ENCODE data around the gene MT4.
A peak's percentile ranks its signal among the peaks of the same experiment; 100 is the strongest.
"Not testable (repeated sequence)": the region's sequence is repeated elsewhere in the genome, so short reads cannot be mapped to it uniquely, and the experiment has no call there.

Gene MT4

DNA sequence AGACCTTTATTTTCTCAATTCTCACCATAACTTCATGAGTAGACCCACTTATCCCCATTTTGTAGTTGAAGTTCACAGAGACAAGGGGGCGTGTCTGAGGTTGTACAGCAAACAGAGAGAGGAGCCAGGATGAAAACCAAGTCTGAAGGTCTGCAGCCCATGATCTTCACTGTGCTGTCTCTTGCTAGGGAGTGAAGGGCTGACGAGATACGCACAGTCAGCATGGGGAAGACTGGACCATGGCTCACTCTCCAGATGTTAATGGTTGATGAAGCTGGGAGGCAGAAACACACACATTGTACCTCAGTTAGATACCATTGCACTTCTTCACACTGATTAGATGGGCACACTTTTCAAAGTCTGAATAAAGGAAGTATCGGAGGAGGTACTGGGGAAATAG is 5.8 kb upstream of the MT4 start:
- DNase-seq (ENCODE audit: low spot score), result no peak

DNA sequence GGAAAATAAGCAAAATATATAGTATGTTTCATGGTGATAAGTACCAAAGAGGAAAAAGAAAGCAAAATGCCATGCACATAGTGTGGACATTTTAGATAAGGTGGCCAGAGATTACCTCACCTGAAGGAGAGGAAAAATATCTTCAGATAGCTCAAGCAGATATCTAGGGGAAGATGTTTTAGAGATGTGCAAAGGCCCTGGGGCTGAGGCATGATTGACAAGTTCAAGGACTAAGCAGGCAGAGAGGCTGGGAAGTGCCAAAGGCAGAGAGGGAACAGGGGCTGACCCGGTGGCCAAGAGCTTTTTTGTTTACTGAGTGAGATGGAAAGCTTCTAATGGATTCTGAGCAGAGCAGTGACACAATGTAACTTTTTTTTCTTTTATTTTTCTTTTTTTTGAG is 4.4 kb upstream of the MT4 start:
- no peak for DNase-seq (ENCODE audit: low spot score)

DNA sequence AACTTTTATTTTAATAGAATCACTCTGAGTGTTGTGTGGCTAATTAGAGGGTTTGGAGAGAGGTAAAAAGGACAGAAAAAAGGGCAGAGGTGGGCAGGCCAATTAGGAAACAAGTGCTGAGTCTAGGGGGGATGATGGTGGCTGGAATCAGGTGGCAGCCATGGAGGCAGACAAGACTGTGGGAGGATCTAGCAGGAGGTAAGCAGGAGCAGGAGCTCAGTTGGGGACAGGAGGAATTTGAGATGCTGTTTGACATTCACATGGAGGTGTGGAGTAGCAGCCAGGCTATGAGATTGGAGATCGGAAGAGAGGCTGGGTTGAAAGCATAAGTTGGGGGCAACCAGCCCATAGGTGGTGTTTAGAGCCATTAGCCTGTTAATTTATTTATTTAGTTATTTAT is 3.7 kb upstream of the MT4 start:
- DNase-seq (ENCODE audit: low spot score), result no peak

DNA sequence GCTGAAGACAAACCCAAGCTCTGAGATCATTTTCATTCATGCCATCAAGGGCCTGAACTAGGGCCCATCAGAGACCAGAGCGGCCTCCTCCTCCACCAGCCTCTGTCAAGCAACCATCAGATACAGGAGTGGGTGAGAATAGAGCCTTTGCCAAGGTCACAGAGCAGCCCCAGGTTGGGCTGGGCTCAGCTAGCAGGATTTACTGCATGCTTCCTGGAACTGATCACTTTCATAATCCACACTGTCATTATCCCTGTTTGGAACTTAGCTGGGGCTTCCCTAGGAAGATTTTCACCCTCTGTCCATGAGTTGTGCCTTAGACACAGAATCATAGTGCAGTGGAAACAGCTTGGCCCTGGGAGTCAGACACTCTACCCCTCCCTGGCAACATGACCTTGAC is 5.1 kb downstream of the MT4 start:
- no peak for DNase-seq (ENCODE audit: low spot score)

DNA sequence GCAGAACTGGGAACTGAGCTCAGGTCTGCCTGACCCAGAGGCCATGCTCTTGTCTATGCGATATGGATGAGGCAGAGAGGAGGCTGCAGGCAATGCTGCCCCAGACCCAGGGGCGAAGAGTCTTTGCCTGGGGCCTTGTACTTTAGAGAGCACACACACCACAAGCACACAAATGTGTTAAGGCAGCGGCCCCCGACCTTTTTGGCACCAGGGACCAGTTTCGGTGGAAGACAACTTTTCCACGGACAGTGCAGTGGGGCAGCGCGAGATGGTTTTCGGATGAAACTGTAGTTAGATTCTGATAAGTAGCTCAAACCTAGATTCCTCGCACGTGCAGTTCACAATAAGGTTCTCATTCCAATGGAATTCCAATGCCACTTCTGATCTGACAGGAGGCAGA is 6.7 kb downstream of the MT4 start:
- no peak for DNase-seq (ENCODE audit: low spot score)

DNA sequence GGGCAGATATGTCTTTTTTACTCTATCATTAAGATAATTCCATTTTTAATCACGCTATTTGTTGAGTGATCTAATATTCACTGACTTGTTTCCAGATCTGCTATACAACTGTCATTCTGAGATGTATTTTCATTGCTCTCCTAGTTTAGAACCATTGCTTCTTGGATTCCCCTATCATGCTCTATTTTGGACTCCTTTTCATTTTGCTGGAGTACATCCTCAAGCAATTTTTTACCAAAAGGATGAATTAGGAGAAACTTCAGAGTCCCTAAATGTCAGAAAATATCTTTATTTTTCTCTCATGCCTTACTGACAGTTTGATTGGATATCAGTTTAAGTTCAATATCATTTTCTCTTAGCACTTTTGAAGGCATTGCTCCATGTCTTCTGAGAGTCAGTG is 9.8 kb downstream of the MT4 start:
- no peak for DNase-seq (ENCODE audit: low spot score)

DNA sequence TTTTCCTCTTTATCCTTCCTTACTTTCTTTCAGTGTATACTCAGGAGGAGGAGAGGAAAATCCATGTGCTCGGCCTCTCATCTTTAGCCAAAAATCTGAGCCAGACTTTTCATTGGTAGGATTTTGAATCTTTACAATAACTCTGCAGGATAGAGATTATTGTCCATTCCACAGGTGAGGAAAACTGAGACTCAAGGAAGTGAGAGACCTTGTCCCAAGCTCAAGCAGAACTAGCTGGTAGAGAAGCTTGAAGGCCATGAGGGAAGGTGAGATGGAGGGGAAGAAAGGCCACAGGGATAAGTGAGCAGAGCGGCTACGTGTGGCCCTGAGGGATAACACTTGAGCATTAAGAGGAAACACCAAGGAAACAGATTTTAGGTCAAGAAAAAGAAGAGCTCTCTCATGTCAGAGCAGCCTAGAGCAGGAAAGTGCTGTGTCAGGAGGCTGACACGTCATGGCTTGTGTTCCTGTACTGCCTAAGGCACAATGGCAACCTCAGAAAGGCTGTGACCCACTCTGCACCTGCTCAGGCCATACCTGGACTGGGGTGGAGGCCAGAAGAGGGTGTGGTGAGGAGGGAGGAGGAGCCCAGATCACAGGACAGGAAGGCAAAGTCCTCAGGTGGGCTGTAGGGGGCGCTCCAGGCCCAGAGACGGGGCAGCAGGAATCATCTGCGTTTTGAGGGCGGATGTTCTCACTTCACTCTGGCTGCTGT is 11.9 kb downstream of the MT4 start:
- peak; percentile 54 for DNase-seq (ENCODE audit: low spot score)

DNA sequence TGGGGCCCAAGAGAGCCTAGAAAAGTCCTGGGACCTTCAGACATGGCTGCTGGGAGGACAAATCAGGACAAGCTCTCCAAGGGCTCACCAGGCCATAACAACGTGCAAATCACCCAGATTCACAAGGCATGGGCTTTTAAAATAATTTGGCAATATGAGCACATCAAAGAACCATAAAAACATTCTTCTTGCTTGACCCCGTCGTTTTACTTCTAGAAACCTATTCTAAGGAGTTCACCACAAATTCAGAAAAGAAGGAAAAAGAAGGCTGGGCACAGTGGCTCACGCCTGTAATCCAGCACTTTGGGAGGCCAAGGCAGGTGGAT is 12.4 kb downstream of the MT4 start:
- no peak for DNase-seq (ENCODE audit: low spot score)

DNA sequence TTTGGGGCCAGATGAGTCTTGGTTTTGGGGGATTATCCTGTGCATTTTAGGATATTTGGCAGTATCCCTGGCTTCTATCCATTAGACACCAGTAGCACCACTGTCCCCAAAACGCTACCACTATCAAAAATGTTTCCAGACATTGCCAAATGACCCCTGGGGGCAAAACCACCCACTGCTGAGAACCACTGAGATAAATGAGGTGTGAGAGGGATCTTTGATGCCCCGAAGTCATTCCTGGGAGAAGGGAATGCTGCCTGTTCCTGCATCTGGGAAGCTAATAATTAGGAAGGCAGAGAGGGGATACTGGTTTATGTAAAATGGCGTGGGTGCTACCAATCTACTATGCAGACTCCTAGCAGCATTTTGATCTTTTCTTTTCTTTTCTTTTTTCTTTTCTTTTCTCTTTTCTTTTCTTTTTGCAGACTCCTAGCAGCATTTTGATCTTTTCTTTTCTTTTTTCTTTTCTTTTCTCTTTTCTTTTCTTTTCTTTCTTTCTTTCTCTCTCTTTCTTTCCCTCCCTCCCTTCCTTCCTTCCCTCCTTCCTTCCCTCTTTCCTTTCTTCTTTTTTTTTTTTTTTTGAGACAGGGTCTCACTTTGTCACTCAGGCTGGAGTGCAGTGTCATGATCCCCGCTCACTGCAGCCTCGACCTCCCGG is 15.6 kb downstream of the MT4 start:
- no peak for DNase-seq (ENCODE audit: low spot score)

DNA sequence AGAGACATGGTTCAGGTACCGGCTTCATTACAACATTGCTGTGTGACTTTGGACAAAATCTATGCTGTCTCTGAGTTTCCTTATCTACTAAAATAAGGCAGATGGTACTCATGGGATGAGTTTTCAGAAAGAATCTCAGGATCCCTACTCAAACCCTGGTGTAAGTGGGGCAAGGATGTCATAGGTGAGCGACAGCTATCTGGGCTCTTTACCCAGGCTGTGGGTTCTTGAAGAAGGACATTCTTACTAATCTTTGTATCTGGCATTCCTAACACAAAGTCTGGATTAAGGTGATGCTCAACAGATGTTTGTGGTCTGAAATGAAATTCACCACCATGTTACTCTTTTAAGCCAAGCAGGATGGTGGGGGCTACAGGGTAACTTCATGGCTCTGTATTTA is 18.0 kb downstream of the MT4 start:
- DNase-seq (ENCODE audit: low spot score), result not testable (repeated sequence)

DNA sequence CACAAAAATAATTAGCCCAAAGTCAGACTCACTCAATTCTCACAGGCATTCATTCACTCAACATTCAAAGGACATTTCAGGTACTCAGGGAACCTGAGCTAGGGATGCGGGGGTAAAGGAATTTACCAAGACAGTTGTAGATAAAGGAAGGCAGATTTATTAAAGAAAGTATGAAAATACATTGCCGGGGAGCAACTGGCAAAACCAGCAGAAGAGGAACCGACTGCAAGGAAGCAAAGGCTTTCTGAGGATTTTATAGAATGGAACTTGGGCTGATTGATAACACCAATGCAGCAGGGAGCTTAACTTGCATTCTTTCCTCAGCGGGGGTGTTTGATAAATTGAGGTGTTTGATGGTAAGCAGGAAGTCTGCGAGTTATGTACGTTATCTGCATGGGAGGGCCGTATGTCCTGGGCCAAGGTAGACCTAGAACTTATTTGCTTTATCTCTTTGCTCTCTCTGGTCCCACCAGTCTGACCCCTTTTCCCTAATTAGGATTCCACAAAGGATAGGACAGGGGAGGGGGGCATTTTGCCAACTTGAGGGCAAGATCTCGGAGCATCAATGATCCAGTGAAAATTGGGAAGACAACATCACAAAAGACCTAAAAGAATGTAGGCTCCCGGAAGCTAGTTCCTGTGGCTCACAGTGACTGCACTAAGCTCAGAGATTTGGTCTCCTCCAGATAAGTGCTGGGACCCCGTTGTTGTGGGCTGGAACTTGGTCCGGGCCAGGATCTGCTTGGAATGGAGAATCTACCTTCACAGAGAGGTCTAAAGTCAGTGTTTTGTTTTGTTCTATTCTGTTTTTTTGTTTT is 18.7 kb downstream of the MT4 start:
- DNase-seq (ENCODE audit: low spot score), result no peak

DNA sequence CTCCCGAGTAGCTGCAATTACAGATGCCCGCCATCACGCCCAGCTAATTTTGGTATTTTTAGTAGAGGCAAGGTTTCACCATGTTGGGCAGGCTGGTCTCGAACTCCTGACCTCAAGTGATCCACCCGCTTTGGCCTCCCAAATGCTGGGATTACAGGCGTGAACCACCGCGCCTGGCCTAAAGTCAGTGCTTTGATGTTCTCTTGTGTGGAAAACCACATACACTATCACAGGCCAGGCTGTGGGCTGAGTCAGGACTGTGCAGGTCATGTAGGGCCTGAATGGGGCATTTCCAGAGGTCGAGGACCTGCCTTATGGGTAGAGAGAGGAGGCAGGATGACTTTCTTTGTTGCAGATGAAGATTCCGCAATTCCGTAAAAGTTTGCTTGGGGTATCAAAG is 19.4 kb downstream of the MT4 start:
- no peak for DNase-seq (ENCODE audit: low spot score)

DNA sequence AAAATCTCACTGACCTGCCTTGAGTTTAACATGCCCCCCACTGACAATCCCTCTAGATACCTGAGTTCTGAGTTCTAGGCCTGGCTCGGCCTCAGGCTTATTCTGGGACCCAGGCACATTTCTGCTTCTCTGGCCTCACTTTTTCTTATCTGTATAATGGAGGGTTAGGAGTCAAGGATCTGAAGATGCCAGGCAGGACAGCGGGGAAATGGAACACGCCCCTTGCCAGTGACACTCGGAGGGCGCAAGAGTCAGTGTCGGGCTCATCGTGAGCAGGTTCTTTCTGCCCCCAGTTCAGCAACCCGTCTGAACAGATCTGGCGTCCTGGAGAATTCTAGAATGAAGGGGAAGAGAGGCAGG is 23.9 kb downstream of the MT4 start:
- no peak for DNase-seq (ENCODE audit: low spot score)

DNA sequence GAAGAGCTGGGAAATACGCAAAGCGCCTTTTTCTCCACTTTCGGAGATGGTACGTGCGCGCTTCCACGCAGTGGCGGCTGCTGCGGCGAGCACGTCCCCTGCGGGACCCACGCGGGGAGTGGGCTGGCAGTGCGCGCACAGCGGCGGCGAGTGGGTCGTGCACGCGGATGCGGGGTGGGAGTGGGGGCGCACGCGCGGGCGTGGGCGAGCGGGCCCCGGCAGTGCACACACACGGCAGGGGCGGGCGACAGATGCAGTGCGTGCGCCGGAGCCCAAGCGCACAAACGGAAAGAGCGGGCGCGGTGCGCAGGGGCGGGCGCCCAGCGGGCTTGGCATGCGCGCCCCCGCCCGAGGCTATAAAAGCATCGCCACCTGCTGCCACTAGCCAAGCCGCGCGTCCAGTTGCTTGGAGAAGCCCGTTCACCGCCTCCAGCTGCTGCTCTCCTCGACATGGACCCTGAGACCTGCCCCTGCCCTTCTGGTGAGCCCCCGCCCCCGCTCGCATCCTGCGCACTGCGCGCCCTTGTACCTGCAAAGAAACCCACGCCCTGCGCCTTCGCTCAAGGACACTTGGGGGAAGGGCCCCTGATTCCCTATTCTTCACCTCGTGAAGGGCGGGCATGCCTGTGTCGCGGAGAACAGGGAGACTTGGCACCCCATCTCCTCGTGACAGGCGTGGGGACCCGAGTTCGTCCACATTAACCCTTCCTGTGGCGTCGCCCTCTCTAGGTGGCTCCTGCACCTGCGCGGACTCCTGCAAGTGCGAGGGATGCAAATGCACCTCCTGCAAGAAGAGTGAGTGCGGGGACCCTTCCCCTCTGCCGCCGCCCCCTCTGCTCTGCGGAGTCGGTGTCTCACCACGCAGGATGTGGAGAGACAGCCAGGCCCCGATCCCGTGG is 24.5 kb downstream of the MT4 start, which contains the start of gene MT3:
Gene MT3 (plus strand): TSS at position 388 of the 899 bp plus-strand sequence. CDS start 63 bp downstream, at position 451.
- DNase-seq (ENCODE audit: low spot score), result no peak

DNA sequence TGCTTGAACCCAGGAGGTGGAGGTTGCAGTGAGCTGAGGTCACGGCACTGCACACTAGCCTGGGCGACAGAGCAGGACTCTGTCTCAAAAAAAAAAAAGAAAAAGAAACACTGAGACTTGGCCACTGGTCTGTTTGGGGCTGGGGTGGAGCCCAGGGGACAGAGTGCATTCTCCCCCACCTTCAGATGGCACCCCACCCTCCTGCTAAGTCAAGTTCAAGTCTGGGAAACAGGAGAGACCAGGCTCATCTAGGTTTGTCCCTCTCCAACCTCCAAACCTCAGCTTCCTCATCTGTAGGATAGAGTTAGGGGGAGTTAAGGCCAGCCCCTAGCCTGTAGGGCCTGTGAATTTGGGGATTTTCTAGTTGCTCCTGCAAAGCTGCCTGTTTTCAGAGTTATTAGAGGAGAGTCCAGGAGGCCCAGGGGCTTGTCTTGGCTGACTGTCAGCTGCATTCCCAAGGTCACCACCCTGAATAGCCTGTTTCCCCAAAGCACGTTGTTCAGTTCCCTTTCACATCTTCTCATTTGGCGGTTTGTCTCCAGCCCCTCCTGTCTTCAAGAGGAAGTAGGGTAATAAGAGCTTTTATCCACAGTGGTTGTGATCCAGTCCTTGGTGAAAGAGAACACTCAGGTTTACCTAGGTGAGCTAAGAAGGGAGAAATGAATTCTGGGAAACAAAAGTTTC is 26.6 kb downstream of the MT4 start:
- no peak for DNase-seq (ENCODE audit: low spot score)

DNA sequence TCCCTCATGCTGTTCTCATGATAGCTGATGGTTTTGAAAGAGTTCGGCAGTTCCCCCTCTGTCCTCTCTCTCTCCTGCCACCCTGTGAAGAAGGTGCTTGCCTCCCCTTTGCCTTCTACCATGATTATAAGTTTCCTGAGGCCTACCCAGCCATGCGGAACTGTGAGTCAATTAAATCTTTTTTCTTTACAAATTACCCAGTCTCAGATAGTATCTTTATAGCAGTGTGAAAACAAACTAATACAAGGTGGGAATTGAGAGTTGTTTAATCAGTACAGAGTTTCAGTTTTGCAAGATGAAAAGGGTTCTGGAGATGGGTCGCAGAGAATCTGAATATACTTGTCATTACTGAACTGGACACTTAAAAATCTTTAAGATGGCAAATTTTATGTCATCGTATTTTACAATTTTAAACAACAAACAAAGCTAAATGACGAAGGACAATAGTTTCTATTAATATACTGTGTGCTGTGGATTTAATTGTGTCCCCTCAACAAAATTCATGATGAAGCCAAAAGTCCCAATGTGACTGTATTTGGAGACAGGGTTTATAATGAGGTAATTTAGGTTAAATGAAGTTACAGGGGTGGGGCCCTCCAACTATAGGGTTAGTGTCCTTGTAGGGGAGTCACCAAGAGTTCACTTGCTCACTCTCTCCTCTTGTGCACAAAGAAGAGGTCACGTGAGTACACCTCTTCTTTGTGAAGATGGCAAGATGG is 28.9 kb downstream of the MT4 start:
- no peak for DNase-seq (ENCODE audit: low spot score)

DNA sequence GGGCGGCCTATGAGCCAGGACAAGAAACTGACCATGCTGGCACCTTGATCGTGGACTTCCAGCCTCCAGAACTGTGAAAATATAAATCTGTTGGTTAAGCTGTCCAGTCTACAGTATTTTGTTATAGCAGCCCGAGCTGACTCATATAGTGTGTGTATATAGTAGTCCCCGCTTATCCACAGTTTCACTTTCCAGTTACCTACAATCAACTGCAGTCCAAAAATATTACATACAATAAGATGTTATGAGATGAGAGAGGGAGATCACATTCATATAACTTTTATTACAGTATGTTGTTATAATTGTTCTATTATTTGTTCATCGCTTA is 29.4 kb downstream of the MT4 start:
- no peak for DNase-seq (ENCODE audit: low spot score)

DNA sequence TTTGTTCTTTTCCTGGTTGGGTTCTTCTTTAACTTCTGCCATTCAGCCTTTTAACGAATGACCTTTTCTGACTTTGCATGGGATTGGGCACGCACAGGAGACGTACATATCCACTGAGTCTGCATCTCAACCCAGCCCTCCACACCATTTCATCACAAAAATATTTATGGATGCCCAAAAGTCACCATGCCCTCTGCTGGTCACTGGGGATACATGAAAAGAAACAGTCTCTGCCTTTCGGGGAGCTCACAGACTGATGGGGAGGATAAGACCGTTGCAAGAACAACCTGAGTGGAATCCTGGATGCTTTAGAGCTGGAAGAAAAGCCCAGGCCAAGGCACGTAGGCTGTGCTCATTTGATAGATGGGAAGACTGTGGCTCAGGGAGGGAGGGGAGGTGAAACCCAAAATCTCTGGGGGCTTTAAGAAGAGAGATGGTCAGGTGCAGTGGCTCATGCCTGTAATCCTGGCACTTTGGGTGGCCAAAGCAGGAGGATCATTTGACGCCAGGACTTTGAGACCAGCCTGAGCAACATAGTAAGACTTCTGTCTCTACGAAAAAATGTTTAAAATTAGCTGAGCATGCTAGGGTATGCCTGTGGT is 35.6 kb downstream of the MT4 start:
- peak; percentile 70 for DNase-seq (ENCODE audit: low spot score)

DNA sequence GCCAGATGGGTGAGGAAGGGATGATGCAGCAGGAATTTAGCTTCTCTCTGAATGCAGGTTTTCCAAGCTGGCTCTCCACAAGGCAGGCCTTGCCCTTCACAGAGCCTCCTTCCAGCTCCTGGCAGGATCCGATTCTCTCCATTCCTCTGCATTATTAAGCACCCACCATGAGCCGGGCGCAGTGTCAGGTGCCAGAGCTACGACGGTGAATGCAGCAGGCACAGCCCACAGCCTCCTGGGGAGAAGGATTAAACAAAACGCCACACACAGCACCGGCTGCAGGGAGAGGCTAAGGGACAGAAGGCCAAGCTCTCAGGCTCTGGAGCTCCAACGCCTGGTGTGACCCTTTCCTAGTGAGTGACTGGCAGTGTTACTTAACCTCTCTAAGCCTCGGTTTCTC is 36.5 kb downstream of the MT4 start:
- DNase-seq (ENCODE audit: low spot score), result no peak

DNA sequence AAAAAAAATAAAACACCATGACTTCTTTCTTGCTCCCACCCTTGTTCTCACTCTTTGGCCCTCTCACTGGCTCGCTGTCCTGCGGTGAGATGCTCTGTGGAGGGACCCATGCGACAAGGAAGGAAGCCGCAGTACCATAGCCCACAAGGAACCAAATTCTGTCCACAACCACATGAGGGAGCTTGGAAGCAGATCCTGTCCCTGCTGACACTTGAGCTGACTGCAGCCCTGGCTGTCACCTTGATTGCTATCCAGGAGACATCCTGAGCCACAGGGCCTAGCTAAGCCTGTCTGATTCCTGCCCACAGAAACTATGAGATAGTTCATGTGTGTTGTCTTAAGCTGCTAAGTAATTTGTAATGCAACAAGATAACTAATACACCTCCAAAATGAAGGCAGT is 38.7 kb downstream of the MT4 start:
- DNase-seq (ENCODE audit: low spot score), result peak; percentile 35

DNA sequence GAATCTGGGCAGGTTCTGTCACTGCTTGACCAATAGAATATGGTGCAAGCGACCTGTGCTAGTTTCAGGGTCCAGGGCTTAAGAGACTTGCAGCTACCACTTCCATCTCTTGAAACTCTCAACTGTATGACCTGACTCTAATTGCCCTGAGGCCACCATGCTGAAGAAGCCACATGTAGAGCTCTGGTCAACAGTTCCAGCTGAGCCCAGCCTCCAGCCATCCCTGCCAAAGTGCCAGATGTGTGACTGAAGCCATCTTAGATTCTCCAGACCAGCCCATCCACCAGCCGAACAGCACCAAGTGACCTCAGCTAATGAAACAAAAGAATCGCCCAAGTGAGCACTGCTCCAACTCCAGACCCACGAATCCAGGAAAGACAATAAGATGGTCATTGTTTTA is 40.1 kb downstream of the MT4 start:
- no peak for DNase-seq (ENCODE audit: low spot score)

All from AG08396 (cell line).